Stimulated activated CD8-positive, alpha-beta memory T cell treated with anti-CD3 and anti-CD28 coated beads, Interleukin-12 subunit alpha, Interleukin-12 subunit beta, amount 100 ng/mL, for 1 hour (primary cell): Measurements from ENCODE around the gene MAP6.

Experiments used
- DNase-seq: peaks from one replicate; pipeline ENCODE4 v3.0.0-alpha.2; 2020; ENCODE audit warnings: low read depth

Gene MAP6

GRCh38 chr11:75549370-75549958 lies 119.4 kb downstream of the MAP6 start:
- DNase-seq: no peak

- DNase-seq: no peak
Measured at GRCh38 chr11:75548595-75549272, 120.1 kb downstream of the MAP6 start.

- DNase-seq: no peak
Measured at GRCh38 chr11:75547617-75548058, 121.2 kb downstream of the MAP6 start.

- no peak for DNase-seq
Measured at GRCh38 chr11:75547177-75547576, 121.7 kb downstream of the MAP6 start.

GRCh38 chr11:75543806-75544205 lies 125.0 kb downstream of the MAP6 start:
- DNase-seq: no peak

- no peak for DNase-seq
Measured at GRCh38 chr11:75542088-75542438, 126.8 kb downstream of the MAP6 start.

- DNase-seq: no peak
Measured at GRCh38 chr11:75541193-75542087, 127.4 kb downstream of the MAP6 start.

- DNase-seq: no peak
Measured at GRCh38 chr11:75539459-75540334, 129.1 kb downstream of the MAP6 start.

- DNase-seq: no peak
Measured at GRCh38 chr11:75538150-75538942, 130.5 kb downstream of the MAP6 start.

- DNase-seq: no peak
Measured at GRCh38 chr11:75537740-75538139, 131.1 kb downstream of the MAP6 start.
